KOPT-K1 (cell line): ENCODE results near the gene CPT1B.

Experiments
- H3K27ac ChIP-seq: fragments of 200-600 bp; sonication (generic); 2 replicates; pipeline ENCODE4 v1.5.1; 2016; ENCODE audit warnings: antibody characterized with exemption, mild to moderate bottlenecking, low read depth, low read length; ENCODE audit not compliant: poor library complexity, severe bottlenecking
- H3K36me3 ChIP-seq: fragments of 200-600 bp; sonication (generic); 2 replicates; pipeline ENCODE4 v1.5.1; 2017; ENCODE audit warnings: antibody characterized with exemption, mild to moderate bottlenecking, low read length, moderate library complexity; ENCODE audit not compliant: insufficient read depth
- H3K9me3 ChIP-seq: fragments of 200-600 bp; sonication (generic); 2 replicates; pipeline ENCODE4 v1.5.1; 2017; ENCODE audit warnings: antibody characterized with exemption, low read length, mild to moderate bottlenecking; ENCODE audit not compliant: insufficient read depth, poor library complexity, severe bottlenecking

Gene CPT1B

GRCh38 chr22:50560034-50560433, 18.2 kb downstream of the CPT1B start:
- H3K27ac ChIP-seq: no peak overlapping the region
- no peaks in the 10 kb centered on the region for H3K9me3 ChIP-seq
- H3K36me3 ChIP-seq: no peaks in the 10 kb centered on the region

- H3K27ac ChIP-seq: no peak overlapping the region
- no peaks in the 10 kb centered on the region for H3K9me3 ChIP-seq
- no peaks in the 10 kb centered on the region for H3K36me3 ChIP-seq
Measured at GRCh38 chr22:50556703-50557102, 21.5 kb downstream of the CPT1B start.

- no peak overlapping the region for H3K27ac ChIP-seq
Measured at GRCh38 chr22:50553310-50553709, 24.9 kb downstream of the CPT1B start.

GRCh38 chr22:50551160-50551752, 27.0 kb downstream of the CPT1B start:
- Histone ChIP-seq H3K9me3 (no peaks in the 10 kb centered on the region), H3K27ac (no peak overlapping the region), H3K36me3 (no peaks in the 10 kb centered on the region)

More at GRCh38 chr22:50553310-50553709, 24.9 kb downstream of the CPT1B start:
- no peaks in the 10 kb centered on the region for H3K36me3 ChIP-seq
- no peaks in the 10 kb centered on the region for H3K9me3 ChIP-seq

- Histone ChIP-seq H3K9me3 (no peaks in the 10 kb centered on the region), H3K36me3 (no peaks in the 10 kb centered on the region), H3K27ac (no peak overlapping the region)
Measured at GRCh38 chr22:50550395-50550794, 27.8 kb downstream of the CPT1B start.

- Histone ChIP-seq H3K36me3 (no peaks in the 10 kb centered on the region), H3K27ac (no peak overlapping the region), H3K9me3 (no peaks in the 10 kb centered on the region)
Measured at GRCh38 chr22:50548921-50549790, 29.1 kb downstream of the CPT1B start.

GRCh38 chr22:50548040-50548920, 29.9 kb downstream of the CPT1B start:
- H3K36me3 ChIP-seq: no peaks in the 10 kb centered on the region
- H3K9me3 ChIP-seq: no peaks in the 10 kb centered on the region
- no peak overlapping the region for H3K27ac ChIP-seq

- Histone ChIP-seq H3K27ac (no peak overlapping the region), H3K36me3 (no peaks in the 10 kb centered on the region), H3K9me3 (no peaks in the 10 kb centered on the region)
Measured at GRCh38 chr22:50547263-50547985, 30.8 kb downstream of the CPT1B start.

- Histone ChIP-seq H3K36me3 (no peaks in the 10 kb centered on the region), H3K9me3 (no peaks in the 10 kb centered on the region), H3K27ac (no peak overlapping the region)
Measured at GRCh38 chr22:50546326-50547262, 31.6 kb downstream of the CPT1B start.

- H3K9me3 ChIP-seq: no peaks in the 10 kb centered on the region
- no peak within 1 kb of the TSS for H3K27ac ChIP-seq
- H3K36me3 ChIP-seq: no peaks in the 10 kb centered on the region
Measured at GRCh38 chr22:50545522-50546325, 32.5 kb downstream of the CPT1B start, which contains the start of gene KLHDC7B. TSS of gene KLHDC7B (plus strand) at chr22:50545899. CDS start at chr22:50546244, 345 bp downstream.

- Histone ChIP-seq H3K27ac (no peak overlapping the region), H3K36me3 (no peaks in the 10 kb centered on the region), H3K9me3 (no peaks in the 10 kb centered on the region)
Measured at GRCh38 chr22:50544746-50545253, 33.4 kb downstream of the CPT1B start.

- Histone ChIP-seq H3K9me3 (no peaks in the 10 kb centered on the region), H3K36me3 (no peaks in the 10 kb centered on the region), H3K27ac (no peak overlapping the region)
Measured at GRCh38 chr22:50544078-50544745, 34.0 kb downstream of the CPT1B start.
